ENCODE data around the gene ELMOD1.

Gene ELMOD1

GRCh38 chr11:107682171-107682570 is 91.2 kb downstream of the ELMOD1 start:
- Histone ChIP-seq H3K9me3 (ENCODE audit: control insufficient read depth, insufficient read depth, low read depth, low read length) (no peaks in the 10 kb centered on the region), H3K4me3 (ENCODE audit: low read depth, low read length) (no peak overlapping the region), H3K4me1 (ENCODE audit: control insufficient read depth, insufficient read depth, low read length) (no peaks in the 10 kb centered on the region), H3K36me3 (ENCODE audit: control insufficient read depth in 2 of 2, insufficient read depth in 1 of 2, low read length in 2 of 2) (no peaks in the 10 kb centered on the region), H3K27ac (ENCODE audit: extremely low read depth, low read depth, low read length) (no peak overlapping the region)
- no peak for TF ChIP-seq ZSCAN30 (tag by site-specific recombination; IDR thresholded peaks at IDR 0.05)
- CTCF ChIA-PET = interaction anchor here (0.6 to 2.0 kb wide), 2 partner anchors 108 to 119 kb away, joined by 3 to 6 read pairs; no protein-coding TSS in a partner anchor
- POLR2A ChIA-PET = no interaction called here

GRCh38 chr11:107682572-107682971 is 91.6 kb downstream of the ELMOD1 start:
- TF ChIP-seq ZNF140 (tag by site-specific recombination; IDR thresholded peaks at IDR 0.05) (no peak), ZNF16 (tag by site-specific recombination; IDR thresholded peaks at IDR 0.05; ENCODE audit: low read depth) (no peak), ZNF157 (tag by site-specific recombination; IDR thresholded peaks at IDR 0.05) (no peak), BCL11B (tag by site-specific recombination; IDR thresholded peaks at IDR 0.05; ENCODE audit: low read depth) (no peak)

DNA sequence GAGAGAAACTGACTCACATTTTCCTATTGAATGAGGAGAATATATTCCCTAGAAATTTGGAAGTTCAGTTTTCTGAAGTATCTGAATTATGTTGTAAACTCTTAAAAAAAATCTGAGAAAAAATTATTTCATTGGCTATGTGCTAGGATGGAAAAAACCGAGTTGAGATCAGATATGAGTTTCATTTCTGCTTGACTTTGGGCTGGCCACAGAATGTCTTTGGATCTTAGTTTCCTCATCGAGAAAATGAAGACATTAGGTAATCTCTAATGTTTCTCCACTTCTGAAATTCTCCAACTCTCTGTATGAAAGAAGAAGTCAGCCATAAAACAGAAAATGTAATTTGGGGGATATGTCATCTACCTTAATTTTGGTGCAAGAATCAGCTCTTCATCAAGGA is 92.1 kb downstream of the ELMOD1 start:
- Histone ChIP-seq H3K4me1 (ENCODE audit: control insufficient read depth, insufficient read depth, low read length) (no peaks in the 10 kb centered on the region), H3K9me3 (ENCODE audit: control insufficient read depth, insufficient read depth, low read depth, low read length) (no peaks in the 10 kb centered on the region), H3K4me3 (ENCODE audit: low read depth, low read length) (no peak overlapping the region), H3K36me3 (ENCODE audit: control insufficient read depth in 2 of 2, insufficient read depth in 1 of 2, low read length in 2 of 2) (no peaks in the 10 kb centered on the region), H3K27ac (ENCODE audit: extremely low read depth, low read depth, low read length) (no peak overlapping the region)
- CTCF ChIA-PET = interaction anchor here (0.6 to 1.5 kb wide), 12 partner anchors 8 to 645 kb away, joined by 3 to 6 read pairs (median 4); no protein-coding TSS in a partner anchor
- POLR2A ChIA-PET = no interaction called here
- TF ChIP-seq ZNF561 (tag by site-specific recombination; IDR thresholded peaks at IDR 0.05; ENCODE audit: borderline replicate concordance) (no peak), ZNF311 (tag by site-specific recombination; IDR thresholded peaks at IDR 0.05; ENCODE audit: borderline replicate concordance) (no peak), SCRT1 (tag by site-specific recombination; IDR thresholded peaks at IDR 0.05; ENCODE audit: borderline replicate concordance) (no peak), BCL6B (tag by site-specific recombination; IDR thresholded peaks at IDR 0.05) (no peak), ZIC2 (tag by site-specific recombination; IDR thresholded peaks at IDR 0.05) (no peak), WT1 (tag by site-specific recombination; IDR thresholded peaks at IDR 0.05) (no peak), SP7 (tag by site-specific recombination; IDR thresholded peaks at IDR 0.05) (no peak), ZNF184 (tag by site-specific recombination; IDR thresholded peaks at IDR 0.05) (no peak), ZSCAN30 (tag by site-specific recombination; IDR thresholded peaks at IDR 0.05) (no peak), BCL11B (tag by site-specific recombination; IDR thresholded peaks at IDR 0.05; ENCODE audit: low read depth) (no peak), ZNF335 (tag by site-specific recombination; conservative IDR thresholded peaks at IDR 0.05) (no peak), ZBTB44 (tag by site-specific recombination; IDR thresholded peaks at IDR 0.05) (no peak), ZNF121 (tag by site-specific recombination; IDR thresholded peaks at IDR 0.05) (no peak), ZNF114 (tag by site-specific recombination; IDR thresholded peaks at IDR 0.05) (no peak)
- TF ChIP-seq, protein P1, sequence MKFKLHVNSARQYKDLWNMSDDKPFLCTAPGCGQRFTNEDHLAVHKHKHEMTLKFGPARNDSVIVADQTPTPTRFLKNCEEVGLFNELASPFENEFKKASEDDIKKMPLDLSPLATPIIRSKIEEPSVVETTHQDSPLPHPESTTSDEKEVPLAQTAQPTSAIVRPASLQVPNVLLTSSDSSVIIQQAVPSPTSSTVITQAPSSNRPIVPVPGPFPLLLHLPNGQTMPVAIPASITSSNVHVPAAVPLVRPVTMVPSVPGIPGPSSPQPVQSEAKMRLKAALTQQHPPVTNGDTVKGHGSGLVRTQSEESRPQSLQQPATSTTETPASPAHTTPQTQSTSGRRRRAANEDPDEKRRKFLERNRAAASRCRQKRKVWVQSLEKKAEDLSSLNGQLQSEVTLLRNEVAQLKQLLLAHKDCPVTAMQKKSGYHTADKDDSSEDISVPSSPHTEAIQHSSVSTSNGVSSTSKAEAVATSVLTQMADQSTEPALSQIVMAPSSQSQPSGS (tag by site-specific recombination; IDR thresholded peaks at IDR 0.05; ENCODE audit: low read depth) = no peak
- TF ChIP-seq, protein P2, sequence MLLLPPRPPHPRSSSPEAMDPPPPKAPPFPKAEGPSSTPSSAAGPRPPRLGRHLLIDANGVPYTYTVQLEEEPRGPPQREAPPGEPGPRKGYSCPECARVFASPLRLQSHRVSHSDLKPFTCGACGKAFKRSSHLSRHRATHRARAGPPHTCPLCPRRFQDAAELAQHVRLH (tag by site-specific recombination; IDR thresholded peaks at IDR 0.05) = no peak
- TF ChIP-seq, protein P3, sequence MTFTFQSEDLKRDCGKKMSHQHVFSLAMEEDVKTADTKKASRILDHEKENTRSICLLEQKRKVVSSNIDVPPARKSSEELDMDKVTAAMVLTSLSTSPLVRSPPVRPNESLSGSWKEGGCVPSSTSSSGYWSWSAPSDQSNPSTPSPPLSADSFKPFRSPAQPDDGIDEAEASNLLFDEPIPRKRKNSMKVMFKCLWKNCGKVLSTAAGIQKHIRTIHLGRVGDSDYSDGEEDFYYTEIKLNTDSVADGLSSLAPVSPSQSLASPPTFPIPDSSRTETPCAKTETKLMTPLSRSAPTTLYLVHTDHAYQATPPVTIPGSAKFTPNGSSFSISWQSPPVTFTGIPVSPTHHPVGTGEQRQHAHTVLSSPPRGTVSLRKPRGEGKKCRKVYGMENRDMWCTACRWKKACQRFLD (tag by site-specific recombination; IDR thresholded peaks at IDR 0.05) = no peak

More at GRCh38 chr11:107682572-107682971, 91.6 kb downstream of the ELMOD1 start:
- Histone ChIP-seq H3K4me1 (ENCODE audit: control insufficient read depth, insufficient read depth, low read length) (no peaks in the 10 kb centered on the region), H3K9me3 (ENCODE audit: control insufficient read depth, insufficient read depth, low read depth, low read length) (no peaks in the 10 kb centered on the region), H3K36me3 (ENCODE audit: control insufficient read depth in 2 of 2, insufficient read depth in 1 of 2, low read length in 2 of 2) (no peaks in the 10 kb centered on the region), H3K4me3 (ENCODE audit: low read depth, low read length) (no peak overlapping the region), H3K27ac (ENCODE audit: extremely low read depth, low read depth, low read length) (no peak overlapping the region)
- ChIA-PET POLR2A (no interaction called here), CTCF (interaction anchor here (0.6 to 2.0 kb wide), 5 partner anchors 40 to 645 kb away, joined by 3 to 6 read pairs (median 4); no protein-coding TSS in a partner anchor)
